ENCODE measurements around the gene SUFU.

GRCh38 chr10:102538811-102539210, 35.0 kb downstream of the SUFU start:
- no peak for TF ChIP-seq TOPORS (CRISPR knock-in tag; IDR thresholded peaks at IDR 0.05)
- no peak for TF ChIP-seq POLR2A (IDR thresholded peaks at IDR 0.05; ENCODE audit: insufficient read depth in 1 of 2, low read depth in 2 of 2, low read length in 2 of 2)

Data from HepG2 (cell line).